ENCODE results near the gene AGAP9. TPM values are rescaled to one million over a fixed set of nuclear protein-coding genes. Genes with fewer than 3 reads are reported as not detected.
"Not testable (repeated sequence)": the region's sequence is repeated elsewhere in the genome, so short reads cannot be mapped to it uniquely, and the experiment has no call there.

The AGAP9 gene
- total RNA-seq, 1 experiment from 2014 or later = 11.8 TPM

- H3K9me3 ChIP-seq (ENCODE audit: low read length); H3K36me3 ChIP-seq (ENCODE audit: insufficient read depth, low read length); H2AFZ ChIP-seq (ENCODE audit: low read length); H3K27ac ChIP-seq (ENCODE audit: low read length); H3K27me3 ChIP-seq (ENCODE audit: low read length); H3K79me2 ChIP-seq (ENCODE audit: low read length); H3K4me2 ChIP-seq (ENCODE audit: low read depth, low read length, poor library complexity, severe bottlenecking); H3K4me3 ChIP-seq (ENCODE audit: low read length); H4K20me1 ChIP-seq (ENCODE audit: insufficient read depth, low read depth, low read length); H3K4me1 ChIP-seq (ENCODE audit: low read length); H3K9ac ChIP-seq (ENCODE audit: low read length); DNase-seq; H3K9me2 ChIP-seq (replicated peaks; ENCODE audit: insufficient read depth, low read length): not testable (repeated sequence)
Measured at GRCh38 chr10:47559718-47560308, 36.4 kb upstream of the AGAP9 start.

- H3K9ac ChIP-seq (ENCODE audit: low read length); H3K9me2 ChIP-seq (replicated peaks; ENCODE audit: insufficient read depth, low read length); H3K4me1 ChIP-seq (ENCODE audit: low read length); H3K27ac ChIP-seq (ENCODE audit: low read length); DNase-seq; H3K79me2 ChIP-seq (ENCODE audit: low read length); H3K4me3 ChIP-seq (ENCODE audit: low read length); H3K9me3 ChIP-seq (ENCODE audit: low read length); H3K36me3 ChIP-seq (ENCODE audit: insufficient read depth, low read length); H4K20me1 ChIP-seq (ENCODE audit: insufficient read depth, low read depth, low read length); H3K4me2 ChIP-seq (ENCODE audit: low read depth, low read length, poor library complexity, severe bottlenecking); H2AFZ ChIP-seq (ENCODE audit: low read length); H3K27me3 ChIP-seq (ENCODE audit: low read length): not testable (repeated sequence)
Measured at GRCh38 chr10:47558109-47558508, 34.7 kb upstream of the AGAP9 start.

GRCh38 chr10:47557616-47558015 is 34.2 kb upstream of the AGAP9 start:
- H3K4me2 ChIP-seq (ENCODE audit: low read depth, low read length, poor library complexity, severe bottlenecking); H3K27ac ChIP-seq (ENCODE audit: low read length); H4K20me1 ChIP-seq (ENCODE audit: insufficient read depth, low read depth, low read length); H3K9me3 ChIP-seq (ENCODE audit: low read length); H3K4me1 ChIP-seq (ENCODE audit: low read length); H3K27me3 ChIP-seq (ENCODE audit: low read length); H2AFZ ChIP-seq (ENCODE audit: low read length); H3K79me2 ChIP-seq (ENCODE audit: low read length); DNase-seq; H3K4me3 ChIP-seq (ENCODE audit: low read length); H3K9me2 ChIP-seq (replicated peaks; ENCODE audit: insufficient read depth, low read length); H3K9ac ChIP-seq (ENCODE audit: low read length); H3K36me3 ChIP-seq (ENCODE audit: insufficient read depth, low read length): not testable (repeated sequence)

- not testable (repeated sequence) for H3K4me1 ChIP-seq (ENCODE audit: low read length); H3K4me2 ChIP-seq (ENCODE audit: low read depth, low read length, poor library complexity, severe bottlenecking); H3K36me3 ChIP-seq (ENCODE audit: insufficient read depth, low read length); H3K27ac ChIP-seq (ENCODE audit: low read length); H3K79me2 ChIP-seq (ENCODE audit: low read length); H4K20me1 ChIP-seq (ENCODE audit: insufficient read depth, low read depth, low read length); DNase-seq; H3K27me3 ChIP-seq (ENCODE audit: low read length); H2AFZ ChIP-seq (ENCODE audit: low read length); H3K4me3 ChIP-seq (ENCODE audit: low read length); H3K9me3 ChIP-seq (ENCODE audit: low read length); H3K9ac ChIP-seq (ENCODE audit: low read length); H3K9me2 ChIP-seq (replicated peaks; ENCODE audit: insufficient read depth, low read length)
Measured at GRCh38 chr10:47555334-47555733, 31.9 kb upstream of the AGAP9 start.

GRCh38 chr10:47554552-47554951 is 31.1 kb upstream of the AGAP9 start:
- H3K27me3 ChIP-seq (ENCODE audit: low read length); H3K4me3 ChIP-seq (ENCODE audit: low read length); H3K79me2 ChIP-seq (ENCODE audit: low read length); DNase-seq; H3K9me2 ChIP-seq (replicated peaks; ENCODE audit: insufficient read depth, low read length); H4K20me1 ChIP-seq (ENCODE audit: insufficient read depth, low read depth, low read length); H3K4me2 ChIP-seq (ENCODE audit: low read depth, low read length, poor library complexity, severe bottlenecking); H3K9me3 ChIP-seq (ENCODE audit: low read length); H3K4me1 ChIP-seq (ENCODE audit: low read length); H3K27ac ChIP-seq (ENCODE audit: low read length); H3K36me3 ChIP-seq (ENCODE audit: insufficient read depth, low read length); H3K9ac ChIP-seq (ENCODE audit: low read length); H2AFZ ChIP-seq (ENCODE audit: low read length): not testable (repeated sequence)

- not testable (repeated sequence) for H3K36me3 ChIP-seq (ENCODE audit: insufficient read depth, low read length); H3K9me3 ChIP-seq (ENCODE audit: low read length); H3K9me2 ChIP-seq (replicated peaks; ENCODE audit: insufficient read depth, low read length); H3K4me1 ChIP-seq (ENCODE audit: low read length); H3K27me3 ChIP-seq (ENCODE audit: low read length); H2AFZ ChIP-seq (ENCODE audit: low read length); H3K79me2 ChIP-seq (ENCODE audit: low read length); H3K27ac ChIP-seq (ENCODE audit: low read length); H4K20me1 ChIP-seq (ENCODE audit: insufficient read depth, low read depth, low read length)
- peak; percentile 48 for DNase-seq
- H3K4me2 ChIP-seq (ENCODE audit: low read depth, low read length, poor library complexity, severe bottlenecking) = peak overlapping the region; percentile 64
- peak overlapping the region; percentile 80 for H3K4me3 ChIP-seq (ENCODE audit: low read length)
- H3K9ac ChIP-seq (ENCODE audit: low read length) = peak overlapping the region; percentile 80
Measured at GRCh38 chr10:47553860-47554247, 30.4 kb upstream of the AGAP9 start.

- not testable (repeated sequence) for H3K79me2 ChIP-seq (ENCODE audit: low read length); H3K27me3 ChIP-seq (ENCODE audit: low read length); H2AFZ ChIP-seq (ENCODE audit: low read length); H3K4me1 ChIP-seq (ENCODE audit: low read length); H3K36me3 ChIP-seq (ENCODE audit: insufficient read depth, low read length); H3K9me3 ChIP-seq (ENCODE audit: low read length); H3K9me2 ChIP-seq (replicated peaks; ENCODE audit: insufficient read depth, low read length); H4K20me1 ChIP-seq (ENCODE audit: insufficient read depth, low read depth, low read length)
- H3K9ac ChIP-seq (ENCODE audit: low read length) = peak overlapping the region; percentile 80
- peak overlapping the region; percentile 64 for H3K4me2 ChIP-seq (ENCODE audit: low read depth, low read length, poor library complexity, severe bottlenecking)
- DNase-seq = peak; percentile 95
- peak overlapping the region; percentile 80 for H3K4me3 ChIP-seq (ENCODE audit: low read length)
- 0 out of 2 replicates have a peak overlapping the region, but pooled peaks have one; percentile 34 for H3K27ac ChIP-seq (ENCODE audit: low read length)
Measured at GRCh38 chr10:47553214-47553859, 29.9 kb upstream of the AGAP9 start.

GRCh38 chr10:47552719-47553118 is 29.3 kb upstream of the AGAP9 start:
- H3K4me1 ChIP-seq (ENCODE audit: low read length); H4K20me1 ChIP-seq (ENCODE audit: insufficient read depth, low read depth, low read length); H3K27me3 ChIP-seq (ENCODE audit: low read length); H3K79me2 ChIP-seq (ENCODE audit: low read length); H3K36me3 ChIP-seq (ENCODE audit: insufficient read depth, low read length); H3K9me3 ChIP-seq (ENCODE audit: low read length); H2AFZ ChIP-seq (ENCODE audit: low read length); H3K9me2 ChIP-seq (replicated peaks; ENCODE audit: insufficient read depth, low read length): not testable (repeated sequence)
- H3K9ac ChIP-seq (ENCODE audit: low read length) = peak overlapping the region; percentile 80
- peak; percentile 58 for DNase-seq
- H3K27ac ChIP-seq (ENCODE audit: low read length) = 0 out of 2 replicates have a peak overlapping the region, but pooled peaks have one; percentile 34
- peak overlapping the region; percentile 80 for H3K4me3 ChIP-seq (ENCODE audit: low read length)
- H3K4me2 ChIP-seq (ENCODE audit: low read depth, low read length, poor library complexity, severe bottlenecking) = peak overlapping the region; percentile 64
